Measurements from ENCODE around the gene SLC25A19. TPM values are rescaled to one million over a fixed set of nuclear protein-coding genes. Genes with fewer than 3 reads are reported as not detected.

The SLC25A19 gene
- total RNA-seq (2014; rRNA removed; shearing (Covaris generic)) = 6.8 and 13.1 TPM in 2 replicates

- peak; percentile 100 for DNase-seq (ENCODE audit: low spot score)
Observed at GRCh38 chr17:75289115-75289831, at the start of gene SLC25A19. Gene SLC25A19, minus strand, starts transcription at chr17:75289433. Its CDS starts 2,669 bp downstream, at chr17:75286764.

- DNase-seq (ENCODE audit: low spot score) = no peak
Observed at GRCh38 chr17:75338335-75338734, 49.1 kb upstream of the SLC25A19 start.

- no peak for DNase-seq (ENCODE audit: low spot score)
Observed at GRCh38 chr17:75335315-75335714, 46.1 kb upstream of the SLC25A19 start.

GRCh38 chr17:75334723-75335122, 45.5 kb upstream of the SLC25A19 start:
- DNase-seq (ENCODE audit: low spot score) = no peak

GRCh38 chr17:75331671-75332070, 42.4 kb upstream of the SLC25A19 start:
- no peak for DNase-seq (ENCODE audit: low spot score)

- DNase-seq (ENCODE audit: low spot score) = no peak
Observed at GRCh38 chr17:75327757-75328156, 38.5 kb upstream of the SLC25A19 start.

- no peak for DNase-seq (ENCODE audit: low spot score)
Observed at GRCh38 chr17:75326226-75326848, 37.1 kb upstream of the SLC25A19 start.

- DNase-seq (ENCODE audit: low spot score) = no peak
Observed at GRCh38 chr17:75325827-75326225, 36.6 kb upstream of the SLC25A19 start.

- DNase-seq (ENCODE audit: low spot score) = no peak
Observed at GRCh38 chr17:75325348-75325747, 36.1 kb upstream of the SLC25A19 start.

- DNase-seq (ENCODE audit: low spot score) = no peak
Observed at GRCh38 chr17:75321506-75321905, 32.3 kb upstream of the SLC25A19 start.

- DNase-seq (ENCODE audit: low spot score) = no peak
Observed at GRCh38 chr17:75319904-75320691, 30.9 kb upstream of the SLC25A19 start.

- DNase-seq (ENCODE audit: low spot score) = no peak
Observed at GRCh38 chr17:75318615-75319222, 29.5 kb upstream of the SLC25A19 start.

- no peak for DNase-seq (ENCODE audit: low spot score)
Observed at GRCh38 chr17:75318211-75318610, 29.0 kb upstream of the SLC25A19 start.

- DNase-seq (ENCODE audit: low spot score) = no peak
Observed at GRCh38 chr17:75317671-75318070, 28.4 kb upstream of the SLC25A19 start.

- DNase-seq (ENCODE audit: low spot score) = no peak
Observed at GRCh38 chr17:75316253-75316652, 27.0 kb upstream of the SLC25A19 start.

GRCh38 chr17:75315541-75316243, 26.5 kb upstream of the SLC25A19 start:
- no peak for DNase-seq (ENCODE audit: low spot score)

- DNase-seq (ENCODE audit: low spot score) = no peak
Observed at GRCh38 chr17:75313941-75314551, 24.8 kb upstream of the SLC25A19 start.

GRCh38 chr17:75308732-75309629, 19.7 kb upstream of the SLC25A19 start:
- no peak for DNase-seq (ENCODE audit: low spot score)

- no peak for DNase-seq (ENCODE audit: low spot score)
Observed at GRCh38 chr17:75307957-75308731, 18.9 kb upstream of the SLC25A19 start.

All from H4 (cell line).